IPS-NIHi7 (cell line): ENCODE measurements around the gene SAE1.
A peak's percentile ranks its signal among the peaks of the same experiment; 100 is the strongest.

Experiments
- DNase-seq: peaks from one replicate; pipeline ENCODE4 v3.0.0; 2012; ENCODE audit warnings: mixed read lengths; ENCODE audit errors: extremely low spot score

SAE1 gene

GRCh38 chr19:47106821-47107201, 23.8 kb upstream of the SAE1 start:
- DNase-seq = no peak

DNA sequence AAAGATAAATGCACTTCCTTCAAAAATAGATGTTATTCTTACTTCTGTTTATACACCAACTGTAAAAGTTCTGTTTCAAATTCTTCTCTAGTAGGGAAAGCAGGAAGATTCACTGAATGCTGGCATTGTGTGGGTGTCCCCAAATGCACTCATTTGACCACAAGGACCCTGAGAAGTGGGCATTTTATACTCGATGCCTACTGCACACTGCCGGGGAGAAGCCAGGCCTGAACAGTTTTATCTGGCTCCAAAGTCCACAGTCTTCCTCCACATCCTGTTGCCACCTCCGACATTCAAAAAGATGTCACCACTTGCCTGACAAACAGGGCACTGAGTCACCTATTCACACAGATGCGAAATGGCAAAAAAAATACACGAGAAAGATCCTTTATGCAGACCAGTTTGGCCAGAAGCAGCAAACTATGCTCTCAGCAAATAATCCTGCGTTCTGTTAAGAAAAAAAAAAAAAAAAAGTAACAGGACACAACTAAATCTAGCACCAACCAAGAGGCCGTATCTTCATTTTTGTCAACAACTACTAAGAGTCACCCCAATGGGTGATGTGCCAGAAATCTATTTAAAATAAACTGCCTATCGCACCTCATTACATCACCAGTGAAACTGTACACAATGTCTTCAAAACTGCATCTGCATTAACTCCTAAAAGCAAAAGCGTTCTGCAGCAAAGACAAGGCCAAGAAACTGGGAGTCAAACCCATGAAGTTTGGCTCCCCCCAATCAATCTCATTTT, 23.3 kb upstream of the SAE1 start:
- DNase-seq = no peak

DNA sequence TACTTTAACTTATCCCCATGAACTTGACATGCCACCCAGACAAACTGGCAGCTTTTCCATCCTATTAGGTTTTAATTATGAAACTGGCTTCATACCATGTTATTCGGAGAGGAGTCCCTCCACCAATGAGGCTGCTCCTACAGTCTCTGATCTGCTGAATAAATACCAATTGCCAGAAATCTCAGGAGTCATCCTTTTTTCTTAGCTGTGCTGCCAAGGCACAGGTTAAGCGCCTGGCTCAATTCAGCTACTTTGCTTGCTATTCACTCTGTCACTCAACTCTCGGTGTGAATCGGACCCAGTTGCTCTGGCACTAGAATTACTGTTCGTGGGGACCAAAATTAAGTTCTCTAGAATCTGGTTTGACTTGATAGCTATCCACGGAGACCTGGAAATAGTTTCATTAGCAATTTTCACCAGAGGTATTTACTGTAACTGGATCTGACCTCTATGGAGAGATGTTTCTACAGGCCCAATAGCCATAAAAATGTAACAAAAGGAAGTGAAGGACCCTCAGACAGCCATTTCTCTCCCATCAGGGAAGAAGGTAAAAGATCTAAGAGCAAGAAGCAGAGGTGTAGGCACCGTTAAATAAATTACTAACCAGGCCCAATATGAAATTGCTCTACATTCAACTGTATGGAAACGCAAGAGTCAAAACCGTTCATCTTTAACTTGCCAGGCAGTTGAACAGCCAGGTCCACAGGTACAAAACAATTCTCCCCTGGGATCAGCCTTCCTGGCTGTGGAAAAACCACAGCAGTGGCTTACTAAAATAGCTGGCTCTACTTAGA, 22.5 kb upstream of the SAE1 start:
- DNase-seq = no peak

DNA sequence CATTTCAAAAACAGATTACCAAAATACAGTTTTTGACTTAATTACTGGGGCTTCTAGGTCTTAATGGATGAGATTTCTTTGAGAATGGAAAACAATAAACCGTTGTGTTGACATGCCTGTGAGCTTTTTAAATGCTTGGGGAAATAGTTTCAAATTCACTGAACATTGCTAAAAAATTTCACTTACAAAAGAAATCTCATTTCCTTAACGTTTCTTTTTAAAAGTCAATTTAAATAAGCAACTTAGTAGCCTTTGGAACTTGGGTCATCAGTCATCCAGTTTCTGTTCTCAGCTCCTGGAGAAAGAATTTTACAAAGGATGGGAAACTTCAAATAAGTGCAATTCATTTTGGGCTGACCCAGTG, 21.5 kb upstream of the SAE1 start:
- DNase-seq = no peak

- DNase-seq = no peak
These were observed 20.9 kb upstream of the SAE1 start for GRCh38 chr19:47109541-47110375.

- no peak for DNase-seq
These were observed 20.1 kb upstream of the SAE1 start for GRCh38 chr19:47110521-47111005.

DNA sequence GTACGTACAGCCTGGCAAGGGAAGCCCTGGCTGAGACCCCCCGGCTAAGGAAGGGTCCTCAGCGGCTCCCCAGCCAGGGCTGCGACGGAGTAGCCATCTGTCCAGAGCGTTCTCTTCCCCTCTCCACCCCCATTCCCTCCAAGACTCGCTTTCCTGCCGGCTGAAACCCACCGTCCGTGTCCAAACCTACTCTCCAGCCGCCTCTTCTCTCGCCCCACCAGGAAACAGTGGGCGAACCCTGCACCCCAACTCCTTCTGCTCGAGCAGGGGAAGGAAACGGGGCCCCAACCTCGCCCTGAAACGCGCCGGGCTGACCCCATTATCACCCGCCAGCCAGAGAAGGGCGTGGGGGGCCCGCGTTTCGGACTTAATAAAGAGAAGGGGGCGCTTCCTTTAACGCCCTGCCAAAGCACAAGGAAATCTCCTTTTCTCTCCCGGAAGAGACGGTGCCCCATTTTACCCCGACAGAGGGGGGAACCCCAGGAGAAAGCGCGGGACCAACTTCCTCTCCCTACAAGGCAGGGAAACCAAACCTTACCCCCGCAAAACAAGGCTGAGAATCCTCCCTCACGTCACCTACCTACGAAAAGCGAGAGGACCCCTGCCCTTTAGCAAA, 19.5 kb upstream of the SAE1 start:
- no peak for DNase-seq

GRCh38 chr19:47111682-47112165, 18.9 kb upstream of the SAE1 start:
- DNase-seq = no peak

- peak; percentile 69 for DNase-seq
These were observed 18.3 kb upstream of the SAE1 start for GRCh38 chr19:47112166-47112996.

GRCh38 chr19:47112997-47113849, 17.4 kb upstream of the SAE1 start, which contains the start of gene ZC3H4:
Gene ZC3H4, minus strand, starts transcription at chr19:47113776. Its CDS starts 1,192 bp downstream, at chr19:47112584.
- peak; percentile 96 for DNase-seq

DNA sequence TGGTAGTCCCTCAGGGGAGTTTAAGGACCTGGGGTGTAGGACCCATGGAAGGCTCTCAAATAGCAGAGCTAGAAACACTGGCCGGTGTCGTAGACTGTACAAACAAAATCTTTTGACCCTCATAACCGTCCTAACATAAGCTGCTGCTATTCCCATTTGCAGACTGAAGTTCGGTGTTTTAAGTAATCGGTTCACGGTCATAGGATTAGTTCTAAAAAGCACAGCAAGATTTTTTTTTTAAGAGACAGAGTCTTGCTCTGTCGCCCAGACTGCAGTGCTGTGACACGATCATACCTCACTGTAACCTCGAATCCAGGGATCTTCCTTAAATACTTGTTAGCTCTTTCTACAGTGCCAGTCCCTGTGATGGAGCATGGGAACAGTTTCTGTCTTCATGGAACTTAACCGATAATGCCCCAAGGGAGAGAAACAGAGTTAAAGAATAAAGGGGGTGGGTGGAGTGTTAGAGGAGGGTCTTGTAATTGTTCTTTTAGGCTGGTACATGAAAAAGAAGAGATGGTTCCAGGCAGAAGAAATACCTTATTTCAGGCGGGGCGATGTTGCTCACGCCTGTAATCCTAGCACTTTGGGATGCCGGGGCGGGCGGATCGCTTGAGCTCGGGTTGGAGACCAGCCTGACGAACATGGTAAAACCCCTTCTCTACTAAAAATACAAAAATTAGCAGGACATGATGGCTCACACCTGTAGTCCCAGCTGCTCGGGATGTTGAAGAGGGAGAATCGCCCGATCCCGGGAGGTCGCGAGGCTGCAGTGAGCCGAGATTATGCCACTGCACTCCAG, 16.6 kb upstream of the SAE1 start:
- no peak for DNase-seq

- DNase-seq = no peak
These were observed 10.1 kb upstream of the SAE1 start for GRCh38 chr19:47120470-47121067.

DNA sequence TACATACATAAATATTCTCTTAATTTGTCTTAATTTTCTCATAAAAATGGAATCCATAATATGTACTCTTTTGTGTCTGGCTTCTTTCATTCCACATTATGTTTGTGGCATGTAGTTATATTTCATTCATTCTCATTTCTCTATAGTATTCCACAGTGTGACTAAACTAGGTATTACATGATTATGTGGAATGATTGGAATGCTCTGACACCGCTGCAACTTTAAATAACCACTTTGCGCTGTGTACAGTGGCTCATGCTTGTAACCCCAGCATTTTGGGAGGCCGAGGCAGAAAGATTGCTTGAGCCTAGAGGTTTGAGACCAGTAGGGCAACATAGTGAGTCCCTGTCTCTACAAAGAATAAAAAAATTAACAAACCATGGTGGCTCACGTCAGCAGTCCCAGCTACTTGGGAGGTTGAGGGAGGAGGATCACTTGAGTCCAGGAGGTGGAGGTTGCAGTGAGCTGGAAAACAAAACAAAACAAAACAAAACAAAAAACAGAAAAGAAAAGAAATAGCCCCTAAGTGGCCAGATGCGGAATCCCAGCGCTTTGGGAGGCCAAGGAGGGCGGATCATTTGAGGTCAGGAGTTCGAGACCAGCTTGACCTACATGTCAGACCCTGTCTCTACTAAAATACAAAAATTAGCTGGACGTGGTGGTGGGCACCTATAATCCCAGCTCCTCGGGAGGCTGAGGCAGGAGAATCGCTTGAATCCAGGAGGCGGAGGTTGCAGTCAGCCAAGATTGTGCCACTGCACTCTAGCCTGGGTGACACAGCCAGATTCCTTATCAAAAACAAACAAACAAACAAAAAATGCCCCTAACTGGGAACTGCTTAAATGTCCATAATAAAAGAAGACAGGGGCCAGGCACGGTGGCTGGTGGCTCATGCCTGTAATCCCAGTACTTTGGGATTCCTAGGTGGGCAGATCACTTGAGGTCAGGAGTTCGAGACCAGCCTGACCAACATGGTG, 8.0 kb upstream of the SAE1 start:
- DNase-seq = no peak

DNA sequence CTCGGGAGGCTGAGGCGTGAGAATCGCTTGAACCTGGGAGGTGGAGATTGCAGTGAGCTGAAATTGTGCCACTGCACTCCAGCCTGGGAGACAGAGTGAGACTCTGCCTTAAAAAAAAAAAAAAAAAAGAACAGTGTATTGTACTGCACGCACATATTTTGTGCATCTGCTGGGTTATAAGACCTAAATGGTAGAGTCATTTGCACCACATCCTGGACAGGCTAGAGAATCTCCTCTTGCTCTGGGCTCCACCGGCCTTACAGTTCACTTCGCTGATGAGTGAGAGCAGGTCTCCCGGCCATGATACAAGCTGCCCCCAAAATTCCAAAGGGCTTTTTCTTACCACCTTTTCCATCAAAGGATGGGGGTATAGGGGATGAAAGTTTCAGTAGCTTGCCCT, 7.2 kb upstream of the SAE1 start:
- DNase-seq = no peak

GRCh38 chr19:47124937-47125668, 5.5 kb upstream of the SAE1 start:
- DNase-seq = peak; percentile 76

GRCh38 chr19:47125669-47125938, 5.0 kb upstream of the SAE1 start:
- no peak for DNase-seq

GRCh38 chr19:47129579-47129978, 1.1 kb upstream of the SAE1 start:
- no peak for DNase-seq
